GM19043 (cell line): ENCODE measurements around the gene ROGDI.
A peak's percentile ranks its signal among the peaks of the same experiment; 100 is the strongest.

Experiments used
- ATAC-seq: cut with Tn5 transposase; IDR thresholded peaks from one replicate; pipeline ENCODE4 v1.9.1; 2021; ENCODE audit warnings: low read depth; ENCODE audit not compliant: unreplicated experiment

Gene ROGDI

DNA sequence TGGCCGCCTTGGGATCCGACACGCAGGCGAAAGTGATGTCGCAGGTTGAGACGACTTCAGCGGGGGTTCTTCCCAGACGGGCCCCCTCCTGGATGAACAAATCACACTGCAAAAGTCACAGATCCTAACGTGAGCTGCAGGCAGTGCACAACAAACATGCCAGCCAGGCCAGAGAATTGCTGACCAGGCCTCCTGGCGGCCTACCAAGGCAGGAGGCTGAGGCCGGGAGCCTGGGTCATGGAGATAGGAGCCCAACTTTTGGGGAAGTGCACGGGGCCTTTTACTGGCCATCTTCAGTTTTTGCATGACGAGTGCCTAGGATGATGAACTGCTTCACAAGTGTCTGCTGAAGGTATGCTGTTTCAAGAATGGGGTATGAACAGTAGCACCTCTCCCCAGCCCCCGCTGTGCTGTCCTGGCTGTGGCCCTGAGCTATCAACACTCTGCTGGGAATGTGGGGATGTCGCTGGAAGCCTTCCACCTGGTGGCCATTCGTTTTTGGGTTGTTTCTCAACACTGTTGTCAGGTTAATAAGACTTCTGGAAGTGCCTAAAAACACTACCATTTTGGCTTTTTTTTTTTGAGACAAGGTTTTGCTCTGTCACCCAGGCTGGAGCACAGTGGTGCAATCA, 12.2 kb upstream of the ROGDI start:
- ATAC-seq, result no peak

DNA sequence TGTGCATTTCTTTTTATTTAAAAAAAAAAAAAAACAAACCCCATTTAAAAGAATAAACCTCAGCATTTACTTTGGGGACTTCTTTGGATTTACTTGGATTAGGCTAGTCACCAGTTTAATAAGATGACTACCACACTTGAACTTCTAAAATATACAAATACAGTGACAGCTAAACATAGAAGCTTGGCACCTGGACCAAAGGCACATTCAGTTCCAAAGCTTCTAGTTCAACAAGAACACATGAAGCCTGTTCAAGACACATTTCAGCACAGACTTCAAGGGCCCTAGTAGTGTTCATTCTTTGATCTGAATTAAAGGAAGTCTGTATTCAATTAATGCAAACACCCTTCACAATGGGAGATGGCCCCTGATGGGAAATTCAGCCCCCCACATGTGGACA, 11.6 kb upstream of the ROGDI start:
- no peak for ATAC-seq

DNA sequence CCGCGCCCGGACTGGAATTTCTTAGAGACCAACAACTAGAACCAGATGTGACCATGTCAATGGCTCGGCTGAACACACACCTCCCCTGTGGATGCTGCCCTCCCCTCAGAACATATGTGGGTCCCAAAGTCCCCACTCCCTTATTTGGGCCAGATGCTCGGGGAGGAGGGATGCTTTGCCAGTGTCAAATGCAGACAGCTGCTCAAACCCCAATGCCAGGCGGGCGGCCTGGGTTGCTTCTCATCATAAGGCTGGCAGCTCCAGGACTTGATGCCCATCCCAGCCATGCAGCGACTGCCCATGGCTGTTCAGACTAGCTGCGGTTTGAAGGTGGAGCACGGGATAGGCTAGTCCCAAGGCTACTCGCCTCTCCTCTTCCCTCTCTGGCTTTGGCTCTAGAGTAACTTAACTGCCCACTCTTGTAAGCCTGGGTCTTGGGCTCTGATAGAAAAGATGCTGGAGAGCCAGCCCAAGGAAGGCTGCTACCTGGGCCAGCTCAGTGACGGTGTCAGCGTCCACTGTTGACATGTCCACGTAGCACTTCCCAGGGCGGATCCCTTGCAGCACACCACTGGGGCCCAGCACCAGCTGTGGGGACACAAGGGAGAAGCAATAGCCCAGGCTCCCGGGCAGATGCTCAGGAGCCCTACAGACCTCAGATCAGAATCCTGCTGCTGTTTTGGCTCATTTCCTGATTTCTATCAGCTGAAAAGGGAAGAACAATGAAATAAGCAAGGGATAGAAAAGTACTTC, 11.0 kb upstream of the ROGDI start:
- no peak for ATAC-seq

DNA sequence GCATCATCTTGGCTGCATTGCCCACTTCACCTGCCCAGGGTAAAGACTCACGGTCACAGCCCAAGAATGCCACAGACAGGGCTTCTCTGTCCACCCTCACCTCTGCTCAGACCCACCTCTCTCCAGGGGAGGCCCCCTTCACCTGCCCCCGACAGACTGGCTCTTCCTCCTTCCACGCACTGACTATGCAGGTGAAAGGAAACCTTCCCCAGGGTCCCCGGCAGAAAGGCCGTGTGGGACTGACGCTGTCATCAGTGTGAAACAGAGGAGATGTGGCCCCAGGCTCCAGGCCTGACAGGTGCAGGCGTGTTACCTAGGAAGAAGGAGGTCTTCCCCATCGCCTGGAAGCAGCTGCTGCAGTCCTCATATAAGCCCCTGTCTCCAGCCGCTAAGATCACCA, 9.3 kb upstream of the ROGDI start:
- no peak for ATAC-seq

DNA sequence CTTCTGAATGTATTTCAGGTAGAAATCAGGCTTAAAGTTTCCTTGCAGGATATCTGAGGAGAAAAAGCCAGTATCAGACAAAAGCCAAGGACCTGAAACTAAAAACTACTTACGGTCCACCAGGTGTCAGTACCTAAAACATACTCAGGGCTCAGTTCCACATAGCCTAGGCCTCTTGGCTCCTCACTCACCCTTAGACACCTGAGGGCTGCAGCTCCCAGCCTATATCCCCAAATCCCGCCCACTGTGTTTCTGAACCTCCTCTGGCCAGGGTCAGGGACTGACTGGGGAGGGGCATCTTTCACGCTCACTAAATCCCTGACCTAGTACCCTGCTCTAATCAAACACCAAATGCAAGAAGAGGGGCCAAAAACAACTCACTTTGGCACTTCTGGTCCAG, 8.8 kb upstream of the ROGDI start:
- no peak for ATAC-seq

DNA sequence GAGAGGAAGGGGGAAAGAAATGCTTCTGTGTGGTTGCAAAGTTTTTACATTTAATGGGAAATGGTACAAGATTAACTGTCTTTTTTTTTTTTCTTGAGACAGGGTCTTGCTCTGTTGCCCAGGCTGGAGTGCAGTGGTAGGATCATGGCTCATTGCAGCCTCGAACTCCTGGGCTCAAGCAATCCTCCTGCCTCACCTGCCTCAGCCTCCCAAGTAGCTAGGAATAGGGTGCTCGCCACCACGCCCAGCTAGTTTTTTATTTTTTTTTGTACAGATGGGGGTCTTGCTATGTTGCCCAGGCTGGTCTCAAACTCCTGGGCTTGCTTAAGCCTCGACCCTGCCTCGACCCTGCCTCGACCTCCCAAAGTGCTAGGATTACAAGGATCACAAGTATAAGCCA, 3.8 kb upstream of the ROGDI start:
- ATAC-seq, result no peak

DNA sequence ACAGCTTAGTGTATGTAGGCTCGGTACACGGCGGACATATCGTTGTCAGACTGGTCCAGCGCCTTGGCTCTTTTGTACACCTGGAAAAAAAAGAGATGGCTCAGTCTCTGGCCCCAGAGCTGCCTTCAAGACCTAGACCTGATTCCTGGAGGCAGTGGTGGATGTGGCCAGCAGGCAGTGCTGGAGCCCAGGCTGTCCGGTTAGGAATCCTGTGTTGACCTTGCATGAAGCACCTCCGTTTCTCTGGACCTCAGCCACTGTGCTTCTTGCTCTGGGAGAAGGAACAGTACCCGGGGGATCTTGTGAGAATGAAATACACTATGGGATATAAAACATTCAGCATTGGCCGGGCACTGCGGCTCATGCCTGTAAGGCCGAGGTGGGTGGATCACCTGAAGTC, 2.8 kb upstream of the ROGDI start:
- ATAC-seq, result no peak

DNA sequence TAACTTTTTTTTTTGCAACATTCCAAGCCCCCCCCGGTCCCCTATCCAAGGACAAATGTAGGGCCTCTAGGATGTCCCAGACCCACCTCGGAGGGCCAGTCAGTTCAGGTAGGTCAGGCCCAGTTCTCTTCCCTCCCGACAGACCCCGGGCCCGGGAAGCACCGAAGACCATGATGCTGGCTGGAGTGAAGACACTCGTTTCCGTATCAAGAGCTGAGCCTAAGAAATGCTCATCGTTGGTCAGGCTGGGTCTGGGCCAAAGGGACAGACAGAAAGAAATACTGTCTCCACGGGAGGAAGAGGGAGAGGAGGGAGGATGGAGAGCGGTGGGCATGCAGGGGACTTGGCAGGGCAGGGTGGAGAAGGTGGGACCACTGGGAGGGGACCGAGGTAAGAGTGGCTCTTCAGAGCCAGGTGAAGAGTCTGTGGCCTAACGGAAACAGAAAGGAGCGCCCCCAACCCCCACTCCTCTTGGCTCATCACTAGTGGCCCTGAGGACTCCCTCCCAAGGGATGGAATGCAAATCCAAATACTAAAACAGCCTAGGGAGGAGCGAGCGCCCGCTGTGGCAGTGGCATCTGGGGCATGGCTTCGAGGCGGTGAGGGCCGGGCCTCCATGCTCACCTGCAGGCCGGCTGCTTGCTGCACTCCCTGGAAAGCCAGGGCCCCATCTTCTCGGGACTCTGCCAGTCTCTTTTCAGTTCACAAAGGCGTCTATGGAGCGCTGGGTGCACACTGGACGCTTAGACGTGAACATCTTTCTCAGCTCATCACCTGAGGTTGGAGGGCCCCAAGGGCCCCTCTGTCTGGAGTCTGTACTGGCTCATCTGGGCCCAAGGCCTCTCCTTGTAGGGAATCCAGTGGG, 1.7 kb upstream of the ROGDI start:
- ATAC-seq, result no peak

DNA sequence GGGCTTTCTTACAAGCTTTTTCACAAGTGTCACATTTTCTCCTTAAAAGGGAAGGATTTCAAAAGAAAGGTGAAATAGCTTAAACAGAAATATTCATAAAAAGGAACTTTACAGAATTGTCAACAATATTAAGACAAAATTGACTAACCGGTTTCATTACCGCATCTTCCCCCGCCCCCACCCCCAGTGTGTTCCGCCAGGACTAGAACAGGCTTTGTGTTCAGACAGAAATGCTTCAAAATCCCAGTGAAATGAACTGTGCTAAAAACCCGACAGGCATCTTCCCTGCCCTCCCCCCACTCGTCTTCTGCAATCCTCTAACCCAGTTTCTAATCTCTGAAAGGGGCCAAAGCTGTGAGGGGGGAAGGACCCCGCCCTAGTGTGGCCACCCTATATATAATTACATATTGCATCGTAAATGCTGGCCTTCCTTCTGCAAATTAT, 990 bp upstream of the ROGDI start:
- no peak for ATAC-seq

DNA sequence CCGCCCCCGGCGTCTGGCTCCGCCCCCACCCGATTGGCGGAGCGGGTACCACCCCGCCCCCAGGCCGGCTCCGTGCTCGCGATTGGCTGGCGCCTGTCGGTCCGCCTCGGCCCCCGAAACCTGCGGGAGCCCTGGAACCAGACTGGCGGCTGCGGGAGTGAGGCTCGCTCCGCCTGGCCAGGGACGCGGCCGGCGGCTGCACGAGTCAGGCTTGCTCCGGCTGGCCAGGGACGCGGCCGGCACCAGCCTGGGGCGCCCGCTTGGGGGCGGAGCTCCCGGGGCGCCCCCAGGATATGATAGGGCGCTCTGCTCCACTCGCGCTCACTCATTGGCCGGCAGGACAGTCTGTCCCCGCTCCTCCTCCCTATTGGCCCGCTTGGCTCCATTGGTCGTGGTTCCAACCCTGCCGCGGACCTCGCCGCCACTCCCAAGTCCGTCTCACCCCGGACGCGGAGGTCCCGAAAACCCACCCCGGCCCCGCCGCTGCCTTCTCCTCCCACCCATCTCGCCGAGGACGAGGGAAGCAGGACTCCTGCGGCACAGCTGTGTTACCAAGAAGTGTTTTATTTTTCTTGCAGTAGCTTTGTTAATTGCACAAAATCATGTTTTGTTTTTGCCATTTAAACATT, 340 bp upstream of the ROGDI start:
- peak; percentile 89 for ATAC-seq

DNA sequence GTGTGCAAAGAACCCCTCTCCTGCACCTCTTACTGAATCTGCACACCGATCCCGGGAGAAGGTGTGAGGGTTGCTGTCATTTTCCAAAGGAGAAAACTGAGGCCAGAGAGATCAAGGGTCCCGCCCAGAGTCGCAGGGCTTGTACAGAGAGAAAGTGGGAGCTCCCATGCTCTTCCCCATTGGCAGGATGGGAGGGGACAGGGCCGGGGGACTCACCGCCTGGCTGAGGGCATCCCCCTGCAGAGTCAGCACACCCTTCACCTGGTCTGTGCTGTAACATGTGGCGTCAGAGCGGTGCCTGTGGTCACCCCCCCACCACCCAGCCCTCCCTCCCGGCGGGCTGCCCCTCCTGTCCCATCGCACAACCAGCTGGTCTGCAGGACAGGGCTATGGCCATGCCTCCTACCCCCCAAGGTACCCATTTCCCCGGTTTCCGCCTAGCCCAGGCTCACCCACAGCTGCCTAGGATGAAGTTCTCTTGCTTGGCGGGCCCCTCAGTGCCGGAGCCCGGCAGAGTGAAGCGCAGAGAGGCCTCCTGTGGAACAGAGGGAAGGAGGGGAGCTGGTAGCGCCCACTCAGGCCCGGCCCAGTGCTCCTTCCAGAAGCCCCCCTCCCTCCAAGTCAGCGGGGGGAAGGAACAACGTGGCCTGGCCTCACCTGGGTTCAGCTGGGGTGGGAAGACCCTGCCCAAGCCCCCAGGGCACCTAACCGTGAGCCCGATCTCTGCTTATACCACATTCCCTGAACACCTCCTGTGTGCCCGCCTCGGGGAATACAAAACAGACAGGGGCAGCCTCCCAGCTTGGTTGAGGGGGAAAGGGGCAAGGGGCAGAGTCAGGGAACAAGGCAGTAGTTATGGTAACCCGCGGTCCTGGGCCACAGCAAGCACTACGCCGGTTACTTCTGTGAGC, 1.1 kb downstream of the ROGDI start:
- no peak for ATAC-seq

DNA sequence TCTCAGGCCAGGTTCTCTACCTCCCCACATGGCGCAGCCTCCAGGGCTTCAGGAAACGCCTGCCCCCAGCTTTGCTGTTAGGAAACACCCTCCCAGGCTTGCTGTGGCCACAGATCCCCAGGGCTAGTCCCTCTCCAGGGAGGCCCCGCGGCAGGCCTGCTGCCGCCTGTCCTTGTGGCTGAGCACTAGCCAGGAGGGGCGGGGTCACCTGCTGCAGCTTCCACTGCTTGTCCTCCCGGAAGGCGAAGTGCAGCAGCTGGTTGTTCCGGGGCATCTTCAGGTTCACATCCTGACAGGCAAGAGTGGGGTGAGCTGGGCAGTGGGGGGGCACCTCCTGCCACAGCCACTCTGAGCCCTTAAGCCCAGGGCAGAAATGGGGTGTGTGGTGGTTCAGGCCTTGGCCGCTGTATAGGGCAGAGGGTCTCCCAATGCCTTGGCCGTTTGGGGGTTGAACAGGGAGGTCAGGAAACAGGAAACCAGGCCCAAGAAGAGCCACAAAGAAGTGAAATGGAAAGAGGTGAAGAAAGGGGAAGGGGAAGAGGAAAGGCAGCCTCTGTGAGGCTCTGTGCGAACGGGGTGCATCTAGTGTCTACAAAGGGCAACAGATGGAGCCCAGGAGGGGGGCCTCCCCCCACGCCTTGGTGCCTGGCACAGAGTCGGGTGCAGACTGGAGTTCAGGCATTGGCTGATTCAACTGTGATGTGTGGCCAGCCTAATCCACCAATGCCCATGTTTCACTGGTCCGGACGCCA, 2.0 kb downstream of the ROGDI start:
- ATAC-seq, result no peak

DNA sequence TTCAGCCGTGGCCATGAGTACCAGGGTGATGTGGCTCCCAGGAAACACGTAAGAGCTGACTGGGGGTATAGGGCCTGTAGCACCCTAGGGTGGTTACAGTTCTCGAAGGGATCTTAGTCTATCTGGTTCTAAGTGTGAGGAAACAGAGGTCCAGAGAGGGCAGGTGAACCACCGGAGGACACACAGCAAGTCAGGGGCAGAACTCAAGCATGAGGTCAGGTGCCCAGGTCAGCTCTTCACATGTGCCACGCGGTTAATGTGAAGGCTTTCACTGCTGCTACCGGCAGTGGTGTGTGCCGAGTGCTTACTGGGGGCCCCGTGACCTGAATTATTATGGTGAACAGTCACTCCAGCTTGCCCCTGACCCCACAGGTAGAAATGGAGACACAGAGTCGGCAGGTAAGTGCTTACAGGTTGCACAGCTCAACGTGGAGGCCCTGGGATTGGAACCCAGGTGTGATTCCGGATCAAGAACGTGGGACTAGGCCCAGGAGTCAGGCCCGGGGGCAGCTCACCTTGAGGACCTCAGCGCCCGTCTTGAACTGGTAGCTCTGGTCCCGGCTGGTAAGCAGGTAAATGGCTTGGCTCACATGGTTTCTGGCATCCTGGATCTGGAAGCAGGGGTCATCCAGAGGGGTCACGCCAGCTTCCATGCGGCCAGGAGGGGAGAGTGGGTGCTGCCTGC, 3.1 kb downstream of the ROGDI start:
- ATAC-seq, result no peak

DNA sequence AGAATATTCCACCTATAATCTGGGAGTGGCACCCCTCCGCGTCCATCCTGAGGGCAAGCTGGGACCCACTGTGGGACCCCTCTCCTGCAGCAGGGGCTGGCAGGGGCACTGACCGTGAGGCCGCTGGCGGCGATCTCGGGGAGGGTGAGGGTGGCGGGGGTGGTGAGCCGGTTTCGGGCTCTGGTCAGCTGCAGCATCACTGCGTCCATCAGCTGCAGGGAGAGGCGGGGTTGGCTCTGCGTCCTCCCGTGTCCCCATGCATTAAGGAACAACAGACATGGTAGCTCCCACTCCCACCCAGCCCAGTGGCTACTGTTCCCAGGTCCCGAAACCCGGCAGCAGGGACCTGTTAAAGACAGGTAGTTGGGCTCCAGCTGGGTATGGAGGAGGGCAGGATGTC, 4.0 kb downstream of the ROGDI start:
- ATAC-seq, result no peak

DNA sequence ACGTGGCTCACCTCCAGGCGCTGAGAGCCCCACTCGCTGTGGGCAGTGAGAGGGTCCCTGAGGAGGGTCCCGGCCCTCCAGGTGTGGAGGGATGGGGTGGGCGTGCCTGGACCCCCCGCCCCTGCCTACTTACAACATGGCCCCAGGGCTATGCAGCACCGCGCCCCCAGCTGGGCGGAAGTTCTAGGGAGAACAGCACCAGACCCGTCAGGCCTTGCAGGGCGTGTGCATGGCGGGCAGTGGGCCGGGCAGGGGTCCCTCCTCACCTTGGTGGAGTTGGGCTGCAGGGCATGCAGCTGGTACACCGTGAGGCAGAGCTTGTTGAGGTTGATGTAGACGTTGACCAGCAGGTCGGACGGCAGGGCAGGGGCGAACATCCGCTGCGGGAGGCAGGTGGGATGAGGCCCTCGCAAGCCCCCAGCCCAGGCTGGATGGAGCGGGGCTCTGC, 4.6 kb downstream of the ROGDI start:
- no peak for ATAC-seq

DNA sequence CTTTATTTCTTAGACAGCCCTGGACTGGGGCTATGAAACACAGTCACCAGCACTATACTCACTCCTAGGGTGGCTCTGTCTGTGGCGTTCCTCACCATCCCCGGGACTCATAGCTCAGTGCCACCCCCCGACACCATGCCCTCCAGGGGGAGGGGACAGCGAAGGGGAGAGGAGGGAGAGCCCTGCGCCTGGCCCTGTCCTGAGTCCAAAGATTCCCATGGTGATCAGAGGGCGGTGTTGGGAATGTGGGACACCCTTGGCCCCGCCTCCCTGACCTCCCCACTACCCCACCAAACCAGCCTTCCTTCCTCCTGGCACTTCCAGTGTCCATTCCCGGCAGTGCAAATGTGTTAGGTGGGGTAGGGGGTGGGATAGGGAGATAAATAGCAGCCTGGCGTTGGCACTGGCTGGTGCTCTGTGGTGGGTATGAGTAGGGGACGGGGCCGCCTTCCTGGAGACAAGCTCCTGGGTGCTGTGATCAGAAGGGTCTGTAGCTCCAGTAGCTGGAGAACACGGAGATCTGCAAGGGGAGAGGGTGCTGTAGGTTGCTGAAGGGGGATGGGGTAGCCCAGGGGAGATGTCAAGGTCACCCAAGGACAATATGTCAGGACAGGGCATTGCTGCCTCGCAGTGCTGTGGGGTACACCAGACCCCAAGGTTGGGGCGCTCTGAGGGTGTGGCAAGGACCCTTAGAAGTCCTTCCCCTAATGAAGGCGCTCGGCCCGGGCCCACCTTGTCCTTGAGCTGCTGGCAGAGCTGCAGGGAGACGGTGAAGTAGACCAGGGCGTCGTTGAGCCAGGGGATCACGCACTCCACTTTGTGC, 5.2 kb downstream of the ROGDI start:
- no peak for ATAC-seq

DNA sequence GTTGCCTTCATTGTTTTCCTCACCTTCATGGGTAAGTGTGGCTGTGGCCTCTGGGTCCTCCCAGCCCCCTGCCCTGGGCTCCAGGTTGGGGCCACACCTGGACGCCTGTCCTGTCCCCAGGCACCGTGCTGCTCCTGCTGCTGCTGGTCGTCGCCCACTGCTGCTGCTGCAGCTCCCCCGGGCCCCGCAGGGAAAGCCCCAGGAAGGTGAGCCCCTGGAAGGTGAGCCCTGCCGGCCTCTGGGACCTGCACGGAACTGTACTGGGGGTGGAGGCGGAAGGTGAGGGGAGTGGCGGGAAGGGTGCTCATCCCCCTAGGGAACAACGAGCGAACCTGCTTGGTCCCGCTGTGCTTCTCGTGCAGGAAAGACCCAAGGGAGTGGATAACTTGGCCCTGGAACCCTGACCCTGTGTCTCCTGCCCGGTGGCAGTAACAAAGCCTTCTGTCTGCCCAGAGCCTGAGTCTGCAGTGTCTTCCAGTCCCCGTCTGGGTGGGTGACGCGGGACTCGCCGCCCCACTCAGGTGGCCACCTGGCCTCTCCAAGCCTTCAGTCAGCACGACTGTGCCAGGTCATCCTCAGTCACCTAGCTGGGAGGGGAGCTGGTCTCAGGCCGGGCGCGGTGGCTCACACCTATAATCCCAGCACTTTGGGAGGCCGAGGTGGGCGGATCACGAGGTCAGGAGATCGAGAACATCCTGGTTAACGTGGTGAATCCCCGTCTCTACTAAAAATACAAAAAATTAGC, 6.4 kb downstream of the ROGDI start:
- no peak for ATAC-seq
